COR-L47 (cell line): ENCODE data around the gene IGF1R.

Source experiments
- DNase-seq: peaks from one replicate; lab custom pipeline; 2025; lab: John Stamatoyannopoulos, UW

Gene IGF1R

DNA sequence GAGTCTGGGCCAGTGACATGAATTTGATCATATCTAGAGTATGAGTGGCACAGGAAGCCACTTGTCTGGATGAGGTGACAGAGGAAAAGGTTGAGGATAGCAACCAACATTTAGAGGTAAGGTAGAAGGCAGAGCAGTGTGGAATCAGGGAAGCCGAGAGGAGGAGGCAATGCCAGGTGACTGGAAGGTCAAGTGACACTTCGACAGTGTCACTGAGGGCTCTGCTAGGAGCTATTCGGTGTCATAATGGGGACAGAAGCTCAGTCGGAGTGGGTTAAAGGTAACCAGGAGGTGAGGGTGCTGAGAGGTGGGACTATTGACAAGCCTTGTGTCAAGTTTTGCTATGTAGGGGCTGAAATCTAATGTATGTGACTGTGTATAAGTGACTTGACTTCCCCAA, 56.7 kb downstream of the IGF1R start:
- no peak for DNase-seq

DNA sequence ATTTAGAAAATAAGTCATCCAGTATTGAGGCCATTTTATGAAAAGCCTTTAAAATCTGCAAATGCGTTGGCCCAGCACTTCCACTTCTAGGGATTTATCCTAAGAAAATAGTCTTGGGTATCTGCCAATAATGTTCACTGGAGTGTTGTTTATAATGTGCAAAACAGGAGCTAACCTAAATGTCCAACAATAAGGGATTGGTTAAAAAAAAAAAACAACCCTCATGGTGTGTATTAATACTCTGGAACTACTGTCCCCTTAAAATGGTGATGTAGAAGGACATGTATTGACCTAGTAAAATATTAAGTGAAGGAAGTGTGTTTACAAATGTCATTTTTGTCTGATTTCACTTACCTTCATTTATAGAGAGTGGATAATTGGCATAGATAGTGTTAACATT, 58.0 kb downstream of the IGF1R start:
- DNase-seq = no peak

DNA sequence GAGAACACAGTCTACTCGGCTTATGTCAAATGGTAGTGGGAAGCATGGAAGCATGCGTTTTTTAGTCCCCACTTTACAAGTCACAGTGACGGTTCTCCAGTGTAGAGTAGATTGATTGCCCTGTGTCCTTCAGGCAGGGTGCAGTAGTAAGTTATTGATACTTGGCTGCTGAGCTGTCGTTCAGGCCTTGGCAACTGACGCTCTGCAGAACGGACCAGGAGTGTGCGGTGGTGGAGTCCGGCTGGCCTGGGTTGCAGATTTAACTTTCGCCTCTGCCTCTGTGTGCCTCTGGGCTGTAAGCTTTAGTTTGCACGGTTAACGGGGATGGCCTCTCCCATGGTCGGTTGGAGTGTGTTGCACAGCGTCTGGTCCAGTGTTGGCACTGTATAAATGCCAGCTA, 58.6 kb downstream of the IGF1R start:
- no peak for DNase-seq

DNA sequence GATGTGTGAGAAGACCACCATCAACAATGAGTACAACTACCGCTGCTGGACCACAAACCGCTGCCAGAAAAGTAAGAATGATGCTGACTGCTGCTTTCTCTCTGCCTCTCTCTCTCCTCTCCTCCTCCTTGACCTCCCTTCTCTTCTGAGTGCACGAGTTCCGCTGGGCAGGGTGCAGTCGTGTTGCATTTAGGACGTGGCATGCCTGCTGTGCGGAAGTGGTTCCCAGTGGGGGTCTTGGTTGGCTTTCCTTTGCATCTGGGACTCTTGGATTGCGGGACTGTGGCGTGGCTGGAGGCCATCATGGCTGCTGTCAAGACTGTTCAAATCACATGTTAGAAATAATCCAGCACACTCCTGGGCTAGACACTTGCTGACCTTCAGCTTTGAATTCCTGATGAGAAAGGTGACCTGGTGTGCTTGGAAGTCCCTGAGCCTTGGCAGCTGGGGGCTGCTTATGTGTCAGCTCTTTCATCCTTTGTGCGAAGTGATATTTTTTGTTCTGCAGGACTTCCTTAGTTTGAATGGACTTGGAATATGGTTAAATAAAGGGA, 59.8 kb downstream of the IGF1R start:
- no peak for DNase-seq

DNA sequence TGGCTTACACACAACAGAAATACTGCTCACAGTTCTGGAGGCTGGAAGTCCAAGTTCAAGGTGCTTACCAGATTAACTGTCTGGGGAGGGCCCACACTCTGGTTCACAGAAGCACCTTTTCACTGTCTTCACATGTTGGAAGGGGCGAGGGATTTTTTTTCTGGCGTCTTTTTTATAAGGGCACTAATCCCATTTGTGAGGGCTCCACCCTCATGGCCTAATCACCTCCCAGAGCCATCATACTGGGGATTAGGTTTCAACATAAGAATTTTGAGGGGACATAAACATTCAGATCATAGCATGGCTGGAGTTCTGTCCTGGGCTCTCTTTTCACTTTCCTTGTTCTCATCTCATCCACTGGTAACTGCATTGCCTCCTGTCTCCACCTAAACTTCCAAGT, 63.5 kb downstream of the IGF1R start:
- DNase-seq = no peak

DNA sequence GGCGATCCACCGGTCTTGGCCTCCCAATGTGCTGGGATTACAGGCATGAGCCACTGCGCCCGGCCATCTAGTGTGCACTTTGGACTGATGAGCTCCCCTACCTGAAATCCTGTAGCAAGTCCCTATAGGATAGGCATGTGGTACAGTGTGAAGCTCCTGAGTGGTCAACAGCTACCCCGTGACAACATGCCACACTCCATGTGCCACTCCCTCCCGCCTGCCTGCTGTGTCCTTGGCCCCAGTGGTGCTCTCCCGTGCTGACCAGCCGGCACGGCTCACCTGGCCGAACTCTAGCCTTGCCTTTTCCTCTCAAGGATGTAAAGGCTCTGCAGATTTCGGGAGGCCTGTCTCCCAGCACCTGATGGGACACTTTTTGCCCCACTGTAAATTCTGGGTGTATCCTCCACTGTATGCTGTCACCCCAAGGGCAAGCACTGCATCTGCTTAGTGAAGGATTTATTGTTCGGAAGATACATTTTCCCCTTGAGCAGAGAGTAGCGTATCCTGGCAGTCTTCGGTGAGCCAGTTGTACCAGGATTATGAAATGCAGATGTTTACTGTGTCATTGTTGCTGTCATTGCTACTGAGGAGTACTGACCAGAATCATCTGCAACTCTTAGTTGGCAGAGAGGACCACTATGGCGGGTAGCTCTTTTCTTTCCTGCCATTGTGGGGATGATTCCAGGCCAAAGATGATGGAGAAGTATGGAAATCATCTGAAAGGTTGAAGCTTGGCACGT, 64.7 kb downstream of the IGF1R start:
- no peak for DNase-seq

DNA sequence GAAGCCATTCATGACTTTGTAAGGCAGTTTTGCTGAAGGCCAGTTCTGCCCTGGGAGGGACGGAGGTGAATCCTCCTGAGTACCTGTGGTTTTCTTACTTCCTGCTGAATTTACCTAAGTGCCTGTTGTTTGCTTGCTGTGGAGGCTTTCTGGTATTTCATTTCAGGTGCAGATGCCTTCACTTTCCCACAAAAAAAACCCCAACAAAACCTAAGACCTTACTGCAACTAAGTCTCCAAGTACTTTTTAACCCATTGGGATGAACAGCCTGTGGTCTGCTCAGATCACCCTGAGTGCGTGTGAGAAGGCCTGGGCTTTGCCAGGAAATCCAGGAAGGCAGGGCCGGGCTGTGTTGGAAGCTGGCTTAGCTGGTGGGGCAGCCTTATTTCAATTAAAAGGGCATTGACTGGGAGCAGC, 65.3 kb downstream of the IGF1R start:
- no peak for DNase-seq

DNA sequence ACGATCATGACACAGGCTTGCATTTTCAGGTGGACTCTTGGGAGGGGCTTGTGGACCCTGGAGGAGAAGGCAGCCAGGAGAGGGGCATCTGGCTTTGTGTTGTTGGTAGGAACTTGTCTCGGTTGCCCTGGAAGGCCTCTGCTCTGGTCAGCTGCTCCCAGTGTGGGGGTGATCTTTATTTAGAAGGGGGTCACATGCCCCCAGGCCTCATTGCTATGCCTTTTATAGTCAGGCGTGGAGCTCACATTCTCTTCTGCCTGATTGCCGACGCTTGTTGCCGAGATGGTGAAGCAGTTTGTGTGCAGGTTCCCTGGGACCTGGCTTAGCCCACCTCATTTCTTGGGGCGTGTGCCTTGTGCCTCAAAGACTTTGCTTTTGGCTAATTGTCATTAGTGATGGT, 66.6 kb downstream of the IGF1R start:
- no peak for DNase-seq

DNA sequence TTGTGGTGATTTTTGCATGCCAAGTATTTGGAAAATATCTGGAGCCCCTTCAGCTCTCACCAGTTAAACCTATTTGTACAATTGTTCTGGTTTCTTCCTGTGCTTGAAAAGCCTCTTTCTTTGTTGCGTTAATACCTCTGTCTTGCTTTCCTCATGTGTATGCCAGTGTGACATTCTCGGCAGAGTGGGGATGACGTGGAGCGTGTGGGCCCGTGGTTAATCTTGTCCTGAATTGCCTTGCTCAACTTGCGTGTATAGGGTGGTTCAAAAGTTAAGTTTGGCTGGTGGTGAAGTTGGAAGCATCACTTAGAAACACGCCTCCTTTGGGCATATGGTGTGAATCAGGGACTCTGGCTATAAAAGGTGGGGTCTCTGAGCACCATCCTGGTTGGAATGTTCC, 67.1 kb downstream of the IGF1R start:
- DNase-seq = no peak

DNA sequence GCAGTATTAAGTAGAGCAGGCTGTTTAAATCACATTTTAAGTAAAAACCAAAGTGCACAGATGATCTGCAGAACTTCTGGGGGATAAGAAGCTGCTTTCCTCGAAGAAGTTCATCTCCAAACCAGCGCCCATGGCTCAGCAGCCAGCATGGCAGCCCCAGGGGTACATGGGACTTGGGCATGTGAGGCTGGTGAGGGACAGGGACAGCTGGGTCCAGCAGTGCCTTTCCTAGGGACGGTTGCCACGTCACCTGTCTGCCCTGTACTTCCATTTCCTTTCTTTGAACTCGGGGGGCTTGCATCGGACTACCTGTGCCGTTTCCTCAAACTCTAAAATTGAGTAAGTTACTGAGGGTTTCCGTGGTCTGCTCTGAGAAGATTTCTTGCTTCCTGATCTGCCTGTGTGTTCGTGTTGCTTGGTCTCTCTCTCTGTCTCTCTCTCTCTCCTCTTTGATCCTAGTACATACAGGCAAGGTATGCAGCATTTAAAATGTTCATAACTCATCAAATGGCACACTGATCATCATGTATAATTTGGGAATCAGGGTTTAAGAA, 67.6 kb downstream of the IGF1R start:
- no peak for DNase-seq

DNA sequence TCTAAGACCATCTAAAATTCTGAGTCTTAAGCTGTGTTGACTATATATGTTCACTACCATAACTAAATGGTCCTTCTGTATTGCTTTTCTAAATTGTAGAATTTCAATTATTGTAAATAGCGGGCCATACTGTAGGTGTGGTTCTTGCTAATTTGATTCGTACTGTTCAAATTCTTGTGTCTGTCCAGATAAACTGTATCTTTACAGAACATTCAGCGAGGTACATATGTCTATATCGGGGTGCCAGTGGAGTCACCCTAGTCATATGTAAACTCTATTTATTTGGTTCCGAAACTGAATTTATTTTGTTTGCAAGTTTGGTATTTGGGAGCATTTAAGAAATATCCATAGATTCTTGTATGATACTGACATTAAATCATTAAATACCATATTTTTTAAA, 69.0 kb downstream of the IGF1R start:
- no peak for DNase-seq

DNA sequence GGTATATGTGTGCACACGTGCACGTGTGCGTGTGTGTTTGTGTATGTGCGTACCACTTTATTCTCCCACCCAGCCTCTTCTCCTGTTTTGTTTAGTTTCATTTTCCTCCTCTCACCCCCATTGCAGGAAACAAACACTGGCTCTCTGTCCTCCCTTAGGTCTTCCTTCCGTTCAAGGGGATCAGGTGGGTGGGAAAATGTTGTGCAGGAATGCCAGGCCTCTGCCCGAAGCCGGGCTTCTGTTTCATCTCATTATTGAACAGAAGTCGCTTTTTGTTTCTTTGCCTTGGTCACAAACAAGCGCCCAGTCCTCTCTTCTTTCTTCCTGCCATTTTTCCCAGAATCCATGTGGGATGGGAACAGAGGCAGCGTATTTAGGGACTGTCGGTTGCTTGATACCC, 69.6 kb downstream of the IGF1R start:
- no peak for DNase-seq

DNA sequence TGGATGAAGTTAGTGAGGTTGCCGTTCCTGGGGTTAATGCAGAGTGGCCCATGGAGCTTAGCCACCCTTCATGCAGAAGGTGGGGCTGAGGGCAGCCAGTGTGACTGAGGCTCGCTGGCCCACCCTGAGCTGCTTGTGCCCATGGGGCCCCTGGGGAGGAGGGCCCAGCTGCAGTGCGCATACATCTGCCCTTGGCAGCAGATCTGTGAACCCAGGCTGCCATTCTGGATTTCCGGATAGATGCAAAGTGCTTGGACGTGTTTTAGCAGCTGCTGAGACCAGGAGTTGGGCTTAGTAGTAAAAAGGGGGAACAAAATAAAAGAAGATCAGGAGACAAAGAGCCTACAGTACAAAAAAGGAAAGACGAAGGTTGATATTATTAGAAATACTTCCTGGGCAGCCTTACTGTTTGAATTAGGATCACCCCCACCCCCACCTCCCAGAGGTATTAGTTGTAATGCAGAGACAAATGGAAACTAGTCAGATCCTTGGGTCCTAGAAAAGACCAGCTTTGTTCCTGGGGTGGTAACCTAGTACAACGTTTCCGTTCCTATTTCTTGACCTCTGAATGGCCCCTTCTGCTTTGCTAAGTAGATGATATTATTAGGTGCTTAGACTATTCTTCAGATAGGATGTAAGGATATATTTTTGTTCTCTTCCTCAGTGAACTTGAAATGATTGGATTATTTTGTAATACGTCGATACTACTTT, 70.2 kb downstream of the IGF1R start:
- DNase-seq = no peak

DNA sequence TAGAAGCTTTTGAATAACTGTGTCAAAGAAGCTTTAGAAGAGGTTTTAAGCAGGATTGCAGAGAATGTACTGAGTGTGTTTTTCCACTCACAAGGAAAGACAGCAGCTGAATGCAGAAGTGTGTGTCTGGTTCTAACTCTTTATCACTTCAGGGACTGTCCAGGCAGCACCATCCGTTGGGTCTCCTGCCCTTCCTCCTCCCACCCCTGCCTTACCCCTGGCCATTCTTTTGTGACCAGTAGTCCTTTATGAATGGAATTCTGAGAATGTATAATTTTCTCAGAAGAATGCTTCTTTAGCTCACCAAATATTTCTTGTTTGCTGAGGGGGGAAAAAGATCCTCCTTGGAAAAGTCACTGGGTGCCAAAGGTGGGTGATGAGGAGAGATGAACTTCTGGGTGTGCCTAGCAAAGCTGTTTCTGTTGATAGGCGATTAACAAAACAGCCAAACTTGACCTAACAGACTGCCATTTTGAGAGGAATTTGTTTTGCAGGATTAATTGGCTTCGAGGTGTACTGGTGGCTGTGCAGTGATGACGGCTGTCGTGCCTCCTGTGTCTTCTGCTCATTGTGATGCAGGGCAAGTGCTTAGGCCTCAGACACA, 70.9 kb downstream of the IGF1R start:
- no peak for DNase-seq

DNA sequence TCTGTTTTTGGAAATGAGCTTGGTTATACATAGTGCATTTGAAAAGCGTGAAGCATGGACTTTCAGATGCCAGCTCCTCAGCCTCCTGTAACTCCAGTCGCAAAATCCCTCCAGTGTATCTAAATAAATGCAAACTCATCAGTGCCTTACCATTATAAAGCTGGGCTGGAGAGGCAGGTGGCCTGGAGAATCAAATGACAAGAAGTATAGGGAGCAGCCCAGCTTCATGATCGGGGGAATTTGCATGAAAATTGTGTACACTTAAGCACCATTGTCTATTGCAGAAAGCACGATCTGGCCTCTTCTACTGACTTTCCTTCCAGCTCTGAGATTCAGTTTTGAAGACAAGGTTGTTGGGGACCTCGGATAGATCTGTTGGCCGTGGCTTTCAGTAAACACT, 71.7 kb downstream of the IGF1R start:
- no peak for DNase-seq

DNA sequence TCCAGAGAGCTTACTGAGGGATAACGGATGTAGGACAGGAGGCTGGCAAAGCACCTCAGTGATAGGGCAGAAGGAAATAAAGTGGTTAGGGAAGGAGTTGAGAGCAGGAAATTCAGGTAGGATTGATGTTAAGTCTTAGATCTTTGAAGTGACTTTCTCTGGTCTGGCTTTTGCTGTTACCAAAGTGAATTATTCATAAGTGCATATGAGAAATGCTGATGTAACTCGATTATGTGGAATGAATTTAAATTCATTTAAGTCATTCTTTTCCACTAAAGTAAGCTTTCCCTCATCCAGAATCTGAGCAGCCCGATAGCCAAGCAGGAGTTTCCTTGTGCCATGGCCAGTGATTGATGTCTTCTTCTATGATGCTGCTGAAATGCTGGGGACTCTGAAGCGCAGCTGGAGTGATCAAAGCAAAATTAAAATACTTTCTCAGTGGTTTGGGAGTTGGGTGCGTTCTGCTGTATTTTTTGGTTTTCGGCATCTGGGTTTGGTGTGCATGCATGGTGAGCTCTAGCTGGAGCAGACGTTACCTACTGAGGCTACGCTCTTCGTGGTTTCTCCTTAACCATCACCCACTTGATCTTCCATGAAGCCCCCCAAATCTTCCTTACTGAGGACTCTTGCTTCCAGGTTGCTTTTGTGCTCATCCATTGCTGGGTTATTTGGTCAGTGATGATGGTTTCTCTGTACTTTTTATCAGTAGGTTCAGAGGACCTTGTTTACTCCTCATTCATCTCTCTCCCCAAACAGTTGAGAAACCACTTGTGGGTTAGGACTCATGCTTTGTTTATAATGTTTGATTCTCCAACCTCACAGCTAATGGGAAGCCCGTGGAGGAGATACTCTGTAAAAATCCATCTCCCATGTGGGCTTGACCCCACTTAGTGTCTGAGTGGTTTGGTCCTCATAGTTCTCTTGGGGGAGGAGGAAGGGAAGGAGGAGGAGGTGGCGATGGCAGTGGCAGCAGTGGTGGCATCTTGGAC, 72.5 kb downstream of the IGF1R start:
- no peak for DNase-seq

DNA sequence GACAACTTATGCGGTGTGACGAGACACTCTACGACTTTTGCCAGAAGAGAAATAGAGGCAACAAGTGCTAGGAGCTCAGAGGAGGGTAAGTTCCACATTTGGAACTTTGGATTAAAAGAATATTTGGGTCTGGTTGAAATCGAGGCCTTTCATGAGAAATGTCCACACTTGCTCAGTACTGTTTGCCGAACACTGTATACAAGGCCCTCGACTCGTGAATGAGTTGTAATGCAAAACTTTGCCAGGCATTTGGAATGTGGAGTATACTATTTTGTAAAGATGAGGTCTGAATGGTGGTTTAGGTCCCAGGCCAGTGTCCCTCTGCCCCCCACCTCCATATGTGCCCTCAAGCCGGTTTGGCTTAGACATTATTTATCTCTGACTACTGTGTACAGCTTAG, 73.9 kb downstream of the IGF1R start:
- DNase-seq = no peak

DNA sequence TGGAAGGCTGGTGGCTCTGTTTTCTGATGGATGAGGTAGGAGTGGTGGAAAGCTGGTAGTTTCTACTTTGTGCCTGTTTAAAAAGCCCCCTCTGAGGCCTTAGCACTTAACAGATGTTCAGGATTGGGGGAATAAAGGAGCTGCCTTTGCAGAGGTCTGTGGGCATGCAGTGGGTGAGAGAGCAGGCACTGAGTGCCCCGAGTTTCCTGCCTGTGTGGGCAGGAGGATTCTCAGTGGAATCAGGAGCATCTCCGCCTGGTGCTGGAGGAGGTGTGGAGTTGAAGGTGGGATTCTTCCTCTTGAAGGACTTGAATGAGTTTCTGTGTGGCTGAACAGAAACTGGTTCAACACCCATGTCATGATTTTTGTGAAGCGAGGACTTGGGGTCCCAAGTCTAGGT, 74.3 kb downstream of the IGF1R start:
- no peak for DNase-seq

DNA sequence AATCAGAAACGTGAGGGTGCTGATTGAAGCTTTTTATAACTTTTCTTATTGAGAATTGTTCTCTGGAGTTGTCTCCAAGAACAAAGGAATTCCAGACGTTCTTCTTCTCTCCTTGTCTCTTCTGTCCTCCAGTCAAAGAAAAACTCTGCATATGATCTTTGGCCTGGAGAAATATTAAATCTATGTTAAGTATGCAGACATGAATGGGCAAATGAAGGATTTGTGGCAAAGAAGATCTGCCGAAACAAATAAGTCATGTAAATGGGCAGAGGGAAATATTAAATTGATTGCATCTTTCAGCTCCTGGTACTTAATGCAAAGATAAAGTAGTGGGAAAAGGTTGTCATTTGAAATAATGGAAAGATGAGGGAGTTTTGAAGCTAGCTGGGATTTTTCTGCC, 74.9 kb downstream of the IGF1R start:
- no peak for DNase-seq

DNA sequence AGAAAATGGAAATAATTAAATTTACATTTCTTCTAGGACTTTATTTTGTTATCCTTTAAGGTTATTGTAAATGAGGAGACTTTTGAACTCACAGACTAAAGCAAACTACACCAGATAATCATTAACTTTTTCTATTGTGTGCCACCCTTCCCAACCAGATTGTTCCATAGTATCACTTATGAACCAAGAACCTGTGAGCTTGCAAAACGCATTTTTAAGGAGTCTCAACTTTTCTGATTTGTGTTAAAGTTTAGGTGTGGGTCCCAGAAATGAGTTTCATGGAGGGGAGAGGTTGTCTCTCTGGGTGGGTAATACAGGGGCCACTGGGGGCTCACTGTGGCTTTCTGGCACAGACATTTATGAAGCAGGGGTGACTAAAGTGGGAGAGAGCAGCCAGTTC, 75.7 kb downstream of the IGF1R start:
- no peak for DNase-seq

DNA sequence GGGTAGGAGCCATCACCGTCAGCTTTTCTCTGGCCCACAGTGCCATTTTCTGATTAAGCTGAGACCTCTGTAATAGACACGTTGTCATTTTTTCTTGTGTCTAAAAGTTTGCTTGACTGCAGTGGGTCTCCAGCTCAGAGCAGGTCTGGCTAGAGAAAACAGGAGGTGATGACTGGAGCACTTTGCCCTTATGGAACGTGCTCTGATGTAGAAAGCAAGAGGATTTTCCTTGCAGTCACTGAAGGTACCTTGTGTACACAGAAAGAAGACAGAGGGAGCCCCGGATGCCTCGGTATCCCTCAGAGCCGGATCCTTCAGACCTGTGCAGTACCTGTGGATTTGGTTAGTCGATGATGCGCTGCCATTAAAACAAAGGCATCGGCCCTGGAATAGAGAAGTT, 76.2 kb downstream of the IGF1R start:
- no peak for DNase-seq

DNA sequence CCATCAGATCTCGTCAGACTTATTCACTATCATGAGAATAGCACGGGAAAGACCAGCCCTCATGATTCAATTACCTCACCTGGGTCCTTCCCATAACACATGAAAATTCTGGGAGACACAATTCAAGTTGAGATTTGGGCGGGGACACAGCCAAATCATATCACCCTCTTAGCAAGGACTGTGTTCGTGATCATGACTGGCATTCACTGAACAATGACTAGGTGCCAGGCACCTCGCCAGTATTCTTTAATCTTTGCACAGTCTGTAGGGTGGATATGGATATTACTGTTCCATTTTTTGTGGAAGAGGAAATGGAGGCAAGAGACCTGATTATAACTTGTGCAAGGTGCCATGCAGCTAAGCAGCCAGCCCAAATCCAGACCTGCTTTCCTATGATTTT, 77.5 kb downstream of the IGF1R start:
- no peak for DNase-seq
